Mesenchymal stem cell (in vitro differentiated cells and primary cell): ENCODE data around the gene BAD.

Experiments
- DNase-seq: peaks from one replicate; pipeline ENCODE4 v3.0.0-alpha.2; 2013
- H2AFZ ChIP-seq: one replicate; pipeline ENCODE4 v1.6.1; 2013; ENCODE audit warnings: low read depth, mild to moderate bottlenecking, control low read depth, inconsistent platforms, low read length, moderate library complexity
- H2AK5ac ChIP-seq: 2 replicates; pipeline ENCODE4 v1.6.1; 2013; ENCODE audit warnings: low read length, moderate library complexity, mild to moderate bottlenecking, inconsistent platforms; ENCODE audit not compliant: severe bottlenecking
- H2BK120ac ChIP-seq: one replicate; pipeline ENCODE4 v1.6.1; 2013; ENCODE audit warnings: low read depth, mild to moderate bottlenecking, inconsistent platforms, low read length, moderate library complexity
- H2BK12ac ChIP-seq, 2 experiments: one replicate each; pipeline ENCODE4 v1.6.1; 2013; ENCODE audit warnings: inconsistent platforms in 2 of 2, low read length in 2 of 2, mild to moderate bottlenecking in 2 of 2, moderate library complexity in 2 of 2, control low read depth in 1 of 2
- H2BK15ac ChIP-seq: one replicate; pipeline ENCODE4 v1.6.1; 2013; ENCODE audit warnings: mild to moderate bottlenecking, low read depth, inconsistent platforms; ENCODE audit not compliant: poor library complexity, severe bottlenecking
- H2BK5ac ChIP-seq: 2 replicates; pipeline ENCODE4 v1.6.1; 2013; ENCODE audit warnings: low read depth, mild to moderate bottlenecking, low read length, control low read depth, inconsistent platforms; ENCODE audit not compliant: poor library complexity, severe bottlenecking
- H3K14ac ChIP-seq, 2 experiments: one replicate each; pipeline ENCODE4 v1.6.1; 2013; ENCODE audit warnings: inconsistent platforms in 2 of 2, low read length in 2 of 2, control low read depth in 1 of 2, mild to moderate bottlenecking in 1 of 2, moderate library complexity in 1 of 2
- H3K18ac ChIP-seq, 2 experiments: one replicate each; pipeline ENCODE4 v1.6.1; 2013; ENCODE audit warnings: inconsistent platforms in 2 of 2, low read length in 2 of 2, control low read depth in 1 of 2, low read depth in 1 of 2, mild to moderate bottlenecking in 1 of 2
- H3K23ac ChIP-seq, 2 experiments: one replicate each; pipeline ENCODE4 v1.6.1; 2013; ENCODE audit warnings: inconsistent platforms in 2 of 2, low read length in 2 of 2, mild to moderate bottlenecking in 2 of 2, moderate library complexity in 2 of 2, control low read depth in 1 of 2
- H3K27ac ChIP-seq: 2 replicates; pipeline ENCODE4 v1.5.1; 2013; ENCODE audit warnings: mild to moderate bottlenecking, moderate library complexity, low read length, control low read depth, inconsistent platforms; ENCODE audit not compliant: poor library complexity, severe bottlenecking
- H3K27me3 ChIP-seq, 2 experiments: 2 replicates each; pipeline versions ENCODE4 v1.6.1 to v1.7.0; 2013; ENCODE audit warnings: low read length in 2 of 2, mild to moderate bottlenecking in 2 of 2, moderate library complexity in 2 of 2, control low read depth in 1 of 2, inconsistent platforms in 1 of 2; ENCODE audit not compliant: control insufficient read depth in 1 of 2, insufficient read depth in 1 of 2
- H3K36me3 ChIP-seq, 2 experiments: 2 replicates each; pipeline versions ENCODE4 v1.6.1 to v1.7.0; 2013; ENCODE audit warnings: low read length in 2 of 2, control low read depth in 1 of 2, inconsistent platforms in 1 of 2, low read depth in 1 of 2, mild to moderate bottlenecking in 1 of 2; ENCODE audit not compliant: insufficient read depth in 2 of 2, control insufficient read depth in 1 of 2
- H3K4ac ChIP-seq, 2 experiments: one replicate each; pipeline ENCODE4 v1.6.1; 2013; ENCODE audit warnings: inconsistent platforms in 2 of 2, low read length in 2 of 2, mild to moderate bottlenecking in 2 of 2, moderate library complexity in 2 of 2, control low read depth in 1 of 2, low read depth in 1 of 2
- H3K4me1 ChIP-seq: 2 replicates; pipeline ENCODE4 v1.6.1; 2013; ENCODE audit warnings: low read depth, low read length, control low read depth; ENCODE audit not compliant: control insufficient read depth, insufficient read depth
- H3K4me2 ChIP-seq: 2 replicates; pipeline ENCODE4 v1.6.1; 2013; ENCODE audit warnings: low read length, mild to moderate bottlenecking, inconsistent platforms; ENCODE audit not compliant: poor library complexity, severe bottlenecking
- H3K4me3 ChIP-seq, 2 experiments: 2 replicates each; pipeline versions ENCODE4 v1.5.1 to v1.7.0; 2013; ENCODE audit warnings: low read length in 2 of 2, mild to moderate bottlenecking in 2 of 2, control low read depth in 1 of 2, low read depth in 1 of 2; ENCODE audit not compliant: insufficient read depth in 1 of 2
- H3K79me1 ChIP-seq: replicated peaks from 2 replicates; pipeline ENCODE4 v1.6.1; 2013; ENCODE audit warnings: mild to moderate bottlenecking, control low read depth, low read length, inconsistent platforms; ENCODE audit not compliant: poor library complexity, severe bottlenecking
- H3K9ac ChIP-seq: 2 replicates; pipeline ENCODE4 v1.7.0; 2013; ENCODE audit warnings: mild to moderate bottlenecking, low read length, moderate library complexity
- H3K9me3 ChIP-seq: 2 replicates; pipeline ENCODE4 v1.7.0; 2013; ENCODE audit warnings: mild to moderate bottlenecking, low read length; ENCODE audit not compliant: control insufficient read depth
- H4K8ac ChIP-seq: one replicate; pipeline ENCODE4 v1.6.1; 2013; ENCODE audit warnings: inconsistent platforms, mild to moderate bottlenecking, low read length, moderate library complexity
- H4K91ac ChIP-seq: one replicate; pipeline ENCODE4 v1.6.1; 2013; ENCODE audit warnings: mild to moderate bottlenecking, low read length, inconsistent platforms
- WGBS: methylation state at CpG from one replicate; pipeline ENCODE4 v1.1.7; 2013; ENCODE audit warnings: mixed read lengths; 5-methylcytosine and 5-hydroxymethylcytosine counted together

The BAD gene

GRCh38 chr11:64227405-64227956 is 57.0 kb downstream of the BAD start:
- Histone ChIP-seq H2AFZ (no peak overlapping the region), H3K36me3 (peaks cover 14 to 34% of the 10 kb centered on the region in 2 experiments), H3K4ac (peak overlapping the region in 1 of 2 experiments; percentile 94), H4K91ac (peak overlapping the region; percentile 47), H3K4me3 (peak overlapping the region in 1 of 2 experiments; percentile 95), H2BK120ac (no peak overlapping the region), H3K23ac (peak overlapping the region in 1 of 2 experiments; percentile 70), H4K8ac (no peak overlapping the region), H2BK15ac (no peak overlapping the region), H2BK5ac (no peak overlapping the region), H3K9ac (peak overlapping the region; percentile 95), H3K4me1 (peaks cover 62% of the 10 kb centered on the region), H3K79me1 (peaks cover 32% of the 10 kb centered on the region), H2AK5ac (peak overlapping the region; percentile 47), H3K27me3 (no peaks in the 10 kb centered on the region), H3K9me3 (no peaks in the 10 kb centered on the region), H3K27ac (peak overlapping the region; percentile 1), H3K18ac (no peak overlapping the region), H3K4me2 (peak overlapping the region; percentile 82), H3K14ac (no peak overlapping the region), H2BK12ac (no peak overlapping the region)
- 86% methylated on average over 3 of the region's 3 CpGs for WGBS
- no peak for DNase-seq

- Histone ChIP-seq H3K9ac (peak overlapping the region; percentile 95), H4K91ac (peak overlapping the region; percentile 93), H3K79me1 (peaks cover 26% of the 10 kb centered on the region), H3K14ac (peak overlapping the region in 1 of 2 experiments; percentile 63), H2BK12ac (peak overlapping the region; percentile 28 to 70), H3K9me3 (no peaks in the 10 kb centered on the region), H2AFZ (peak overlapping the region; percentile 76), H3K27ac (peak overlapping the region; percentile 58), H3K27me3 (no peaks in the 10 kb centered on the region), H3K18ac (peak overlapping the region; percentile 86 to 97), H2AK5ac (peak overlapping the region; percentile 51), H3K36me3 (peaks cover 14 to 25% of the 10 kb centered on the region in 2 experiments), H3K4me1 (peaks cover 53% of the 10 kb centered on the region), H3K4ac (peak overlapping the region; percentile 88 to 94), H3K23ac (peak overlapping the region in 1 of 2 experiments; percentile 83), H2BK15ac (peak overlapping the region; percentile 73), H3K4me3 (peak overlapping the region; percentile 92 to 95), H2BK120ac (peak overlapping the region; percentile 50), H3K4me2 (peak overlapping the region; percentile 82), H4K8ac (peak overlapping the region; percentile 96), H2BK5ac (peak overlapping the region; percentile 90)
- WGBS, result 33% methylated on average over 26 of the region's 26 CpGs
- DNase-seq, result no peak
Measured at GRCh38 chr11:64226507-64227051, 57.9 kb downstream of the BAD start.

GRCh38 chr11:64225608-64226506 is 58.6 kb downstream of the BAD start, which contains the start of the genes NUDT22 and TRPT1:
Gene NUDT22, plus strand, starts transcription at chr11:64226274. Its CDS starts 379 bp downstream, at chr11:64226653.
Gene TRPT1, minus strand, starts transcription at chr11:64226186. Its CDS starts 326 bp downstream, at chr11:64225860.
- peak within 1 kb of the TSS; percentile 89 to 97 for H3K18ac ChIP-seq
- H3K27ac ChIP-seq, result peak within 1 kb of the TSS; percentile 80
- peak within 1 kb of the TSS; percentile 28 to 76 for H2BK12ac ChIP-seq
- H2BK15ac ChIP-seq, result peak within 1 kb of the TSS; percentile 73
- no peaks in the 10 kb centered on the region for H3K9me3 ChIP-seq
- H3K23ac ChIP-seq, result peak within 1 kb of the TSS in 1 of 2 experiments; percentile 83
- peak within 1 kb of the TSS; percentile 93 for H4K91ac ChIP-seq
- peak within 1 kb of the TSS; percentile 95 for H3K9ac ChIP-seq
- under 1% methylated on average over 47 of the region's 54 CpGs for WGBS
- DNase-seq, result peak; percentile 85
- H3K14ac ChIP-seq, result peak within 1 kb of the TSS in 1 of 2 experiments; percentile 63
- H3K36me3 ChIP-seq, result peaks cover 19 to 28% of the 10 kb centered on the region in 2 experiments
- H2BK120ac ChIP-seq, result peak within 1 kb of the TSS; percentile 50
- peak within 1 kb of the TSS; percentile 92 to 95 for H3K4me3 ChIP-seq
- H2AFZ ChIP-seq, result peak within 1 kb of the TSS; percentile 95
- peak within 1 kb of the TSS; percentile 90 for H2BK5ac ChIP-seq
- H3K4ac ChIP-seq, result peak within 1 kb of the TSS; percentile 88 to 94
- peak within 1 kb of the TSS; percentile 51 for H2AK5ac ChIP-seq
- peak within 1 kb of the TSS; percentile 96 for H4K8ac ChIP-seq
- peaks cover 24% of the 10 kb centered on the region for H3K79me1 ChIP-seq
- H3K27me3 ChIP-seq, result no peaks in the 10 kb centered on the region
- H3K4me1 ChIP-seq, result peaks cover 52% of the 10 kb centered on the region
- H3K4me2 ChIP-seq, result peak within 1 kb of the TSS; percentile 89
